H1 (cell line): ENCODE results near the gene NAPA.

Experiments used
- BCL11A ChIP-seq, 2 experiments: IDR thresholded peaks; one replicate each; pipeline ENCODE4 v1.6.1; 2011; ENCODE audit warnings: low read depth in 2 of 2, low read length in 2 of 2, mild to moderate bottlenecking in 2 of 2
- CBX8 ChIP-seq: fragments of 300-800, 300-1000 bp; sonication (generic); IDR thresholded peaks from 2 replicates; pipeline ENCODE4 v1.7.1; 2016; ENCODE audit warnings: low read depth, low read length, borderline replicate concordance
- CTCF ChIP-seq, 3 experiments: IDR thresholded peaks; 1 replicate in 2 of 3; 2 replicates in 1 of 3; pipeline versions ENCODE4 v1.5.1 to v1.6.1; 2011; ENCODE audit warnings: low read length in 3 of 3, mild to moderate bottlenecking in 3 of 3, inconsistent platforms in 2 of 3, low read depth in 1 of 3, moderate library complexity in 1 of 3; ENCODE audit not compliant: insufficient read depth in 1 of 3; ENCODE audit errors: control extremely low read depth in 1 of 3
- PHF8 ChIP-seq: fragments of 200-600 bp; sonication (generic); conservative IDR thresholded peaks from 2 replicates; pipeline ENCODE4 v1.7.1; 2012; ENCODE audit warnings: low read depth, mild to moderate bottlenecking, inconsistent platforms, low read length, moderate library complexity
- POLR2A ChIP-seq, 2 experiments: IDR thresholded peaks; 1 replicate in 1 of 2; 2 replicates in 1 of 2; pipeline ENCODE4 v1.6.1; 2011; ENCODE audit warnings: low read depth in 2 of 2, low read length in 2 of 2, mild to moderate bottlenecking in 2 of 2; ENCODE audit errors: control extremely low read depth in 1 of 2
- POLR2AphosphoS5 ChIP-seq: IDR thresholded peaks from 2 replicates; pipeline ENCODE4 v1.6.1; 2011; ENCODE audit warnings: low read depth, low read length
- RAD21 ChIP-seq, 2 experiments: IDR thresholded peaks in 1 of 2; conservative IDR thresholded peaks in 1 of 2; 2 replicates each; pipeline ENCODE4 v1.6.1; 2011; ENCODE audit warnings: low read depth in 2 of 2, low read length in 2 of 2, improper control_type of control experiment in 1 of 2, inconsistent platforms in 1 of 2, mild to moderate bottlenecking in 1 of 2, moderate library complexity in 1 of 2
- SIRT6 ChIP-seq: IDR thresholded peaks from one replicate; pipeline ENCODE4 v1.7.1; 2012; ENCODE audit warnings: low read length, inconsistent platforms
- USF2 ChIP-seq: IDR thresholded peaks from 2 replicates; pipeline ENCODE4 v1.6.1; 2011; ENCODE audit warnings: low read length, improper control_type of control experiment

GRCh38 chr19:47511128-47511517 is 3.7 kb downstream of the NAPA start:
- TF ChIP-seq CTCF (IDR thresholded peaks at IDR 0.05; ENCODE audit: control extremely low read depth in 1 of 3, insufficient read depth in 1 of 3, low read depth in 1 of 3, low read length in 3 of 3) (no peak), USF2 (no peak), RAD21 (IDR thresholded peaks at IDR 0.05 in 1 of 2, conservative IDR thresholded peaks at IDR 0.05 in 1 of 2; ENCODE audit: low read depth in 2 of 2, low read length in 2 of 2) (no peak), POLR2A (IDR thresholded peaks at IDR 0.05; ENCODE audit: control extremely low read depth in 1 of 2, low read depth in 2 of 2, low read length in 2 of 2) (no peak), CBX8 (no peak), BCL11A (IDR thresholded peaks at IDR 0.05; ENCODE audit: low read depth in 2 of 2, low read length in 2 of 2) (no peak), SIRT6 (no peak), PHF8 (no peak), POLR2AphosphoS5 (no peak)
